ENCODE data around the gene GSTP1.

- no peak for TF ChIP-seq CTCF (conservative IDR thresholded peaks at IDR 0.05)
- no peak for TF ChIP-seq ZFX (IDR thresholded peaks at IDR 0.05)
Measured at GRCh38 chr11:67627441-67627811, 43.8 kb downstream of the GSTP1 start.

All from C4-2B (cell line).